Measurements from ENCODE around the gene IGSF6.

Gene IGSF6

DNA sequence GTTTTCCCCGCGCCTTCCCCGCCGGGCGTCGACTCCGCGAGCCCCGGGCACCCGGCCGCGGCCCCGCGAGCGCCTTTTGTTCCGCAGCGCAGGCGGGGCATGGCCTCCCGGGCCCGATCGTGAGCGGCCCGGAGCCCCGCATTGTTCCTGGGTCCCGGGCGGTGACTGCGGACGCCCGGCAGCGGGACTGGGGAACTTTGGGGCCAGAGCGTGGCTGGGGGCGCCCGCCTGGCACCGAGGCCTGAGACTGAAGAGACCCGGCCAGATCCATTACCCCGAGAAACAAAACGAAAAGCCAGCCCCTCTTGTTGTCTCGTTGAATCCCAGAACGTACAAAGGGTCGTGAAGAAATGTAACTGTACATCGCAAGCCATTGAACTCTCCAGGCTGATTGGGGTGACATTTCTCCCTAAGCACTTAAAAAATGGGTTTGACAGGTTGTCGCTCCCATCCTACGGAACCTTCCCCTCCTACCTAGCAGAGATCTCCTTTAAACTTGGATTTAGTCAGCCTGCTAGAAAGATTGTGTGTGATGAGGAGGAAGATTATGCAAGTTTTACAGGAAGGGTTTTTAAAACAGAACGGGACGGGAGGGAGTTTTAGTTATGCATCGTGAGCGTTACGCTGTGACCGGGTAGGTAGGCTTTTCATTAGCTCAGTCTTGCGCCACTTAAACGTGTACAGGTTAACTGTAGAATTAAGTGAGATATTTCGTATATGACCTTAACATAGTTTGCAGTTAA, 52.2 kb downstream of the IGSF6 start:
- DNase-seq, result peak; percentile 81

- peak; percentile 96 for DNase-seq
Observed at GRCh38 chr16:21599122-21600030, 53.0 kb downstream of the IGSF6 start, which contains the start of gene METTL9. TSS of gene METTL9 (plus strand) at chr16:21599577. CDS start at chr16:21599734, 157 bp downstream.

- DNase-seq, result no peak
Observed at GRCh38 chr16:21598701-21599121, 53.7 kb downstream of the IGSF6 start.

DNA sequence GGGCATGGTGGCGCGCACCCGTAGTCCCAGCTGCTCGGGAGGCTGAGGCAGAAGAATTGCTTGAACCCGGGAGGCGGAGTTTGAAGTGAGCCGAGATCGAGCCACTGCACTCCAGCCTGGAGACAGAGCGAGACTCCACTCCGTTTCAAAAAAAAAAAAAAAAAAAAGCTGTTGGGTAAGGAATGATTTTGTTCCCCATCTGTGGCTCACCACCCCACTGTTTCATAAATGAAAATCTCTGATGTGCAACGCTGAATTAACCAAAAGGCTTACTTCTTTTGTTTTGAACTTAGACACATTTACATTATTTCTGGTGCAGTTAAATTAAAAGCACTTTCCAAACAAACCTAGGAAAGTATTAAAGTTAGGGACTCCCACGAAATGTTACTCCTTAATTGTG, 54.2 kb downstream of the IGSF6 start:
- no peak for DNase-seq

DNA sequence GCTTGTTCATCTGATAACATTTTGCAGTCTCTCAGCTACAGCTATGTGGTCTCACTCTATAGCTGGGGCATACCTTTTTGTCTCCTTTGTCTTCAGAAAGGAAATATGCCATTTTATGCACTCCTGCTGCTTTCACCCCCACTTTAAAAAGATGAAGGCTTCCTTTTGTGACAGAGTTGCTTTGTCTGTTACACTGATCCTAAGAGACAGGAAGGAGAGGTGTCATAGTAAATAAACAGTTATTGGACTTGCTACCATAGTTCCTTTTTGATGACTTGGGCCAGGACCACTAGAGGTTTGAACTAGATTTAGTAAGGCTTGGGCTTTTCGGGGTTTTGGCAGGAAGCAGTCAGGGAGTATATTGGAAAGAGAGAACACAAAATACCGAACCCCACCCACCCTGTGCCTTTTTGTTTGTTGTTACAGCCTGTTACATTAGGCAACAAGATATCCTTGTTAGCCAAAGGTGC, 54.8 kb downstream of the IGSF6 start:
- no peak for DNase-seq

DNA sequence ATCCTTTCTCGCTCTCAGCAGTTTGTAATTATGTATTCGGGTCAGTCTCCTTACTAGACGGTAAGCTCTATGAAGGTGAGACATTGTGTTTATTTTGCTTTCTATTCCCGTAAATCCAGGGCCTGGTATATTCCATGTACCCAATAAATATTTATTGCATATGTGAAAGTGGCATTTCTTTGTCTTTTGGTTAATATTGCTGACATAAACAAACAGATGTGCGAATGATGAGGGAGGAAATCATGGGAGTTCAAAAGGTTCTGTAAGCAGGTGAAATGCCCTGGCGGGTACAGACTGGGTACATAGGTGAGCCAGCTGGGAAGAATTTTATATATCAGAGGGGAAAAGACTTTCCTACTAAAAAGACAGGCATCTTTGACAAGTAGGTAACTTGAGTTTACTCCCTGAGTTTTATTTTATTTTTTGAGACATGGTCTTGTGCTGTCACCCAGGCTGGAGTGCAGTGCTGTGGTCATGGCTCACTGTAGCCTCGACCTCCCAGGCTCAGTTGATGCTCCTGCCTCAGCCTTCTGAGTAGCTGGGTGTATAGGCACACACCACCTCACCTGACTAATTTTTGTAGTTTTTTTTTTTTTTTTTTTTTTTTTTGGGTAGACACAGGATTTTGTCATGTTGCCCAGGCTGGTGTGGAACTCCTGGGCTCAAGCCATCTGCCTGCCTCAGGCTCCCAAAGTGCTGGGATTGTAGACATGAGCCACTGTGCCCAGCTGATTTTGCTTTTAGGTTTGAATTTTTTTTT, 58.7 kb downstream of the IGSF6 start:
- DNase-seq, result no peak

DNA sequence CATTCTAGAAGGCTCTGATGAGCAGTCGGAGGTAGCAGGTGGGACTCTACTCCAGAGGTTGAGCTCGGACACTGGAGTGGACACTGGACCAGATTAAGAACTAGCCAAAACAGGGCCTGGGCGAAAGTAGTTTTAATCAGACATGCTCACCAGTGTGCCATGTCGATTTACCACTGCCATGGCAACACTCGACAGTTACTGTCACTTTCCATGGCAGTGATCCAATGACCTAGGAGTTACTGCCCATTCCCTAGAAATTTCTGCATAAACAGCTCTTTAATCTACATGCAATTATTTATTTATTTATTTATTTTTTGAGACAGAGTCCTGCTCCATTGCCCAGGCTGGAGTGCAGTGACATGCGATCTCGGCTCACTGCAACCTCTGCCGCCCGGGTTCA, 60.2 kb downstream of the IGSF6 start:
- no peak for DNase-seq

- no peak for DNase-seq
Observed at GRCh38 chr16:21590796-21591195, 61.6 kb downstream of the IGSF6 start.

DNA sequence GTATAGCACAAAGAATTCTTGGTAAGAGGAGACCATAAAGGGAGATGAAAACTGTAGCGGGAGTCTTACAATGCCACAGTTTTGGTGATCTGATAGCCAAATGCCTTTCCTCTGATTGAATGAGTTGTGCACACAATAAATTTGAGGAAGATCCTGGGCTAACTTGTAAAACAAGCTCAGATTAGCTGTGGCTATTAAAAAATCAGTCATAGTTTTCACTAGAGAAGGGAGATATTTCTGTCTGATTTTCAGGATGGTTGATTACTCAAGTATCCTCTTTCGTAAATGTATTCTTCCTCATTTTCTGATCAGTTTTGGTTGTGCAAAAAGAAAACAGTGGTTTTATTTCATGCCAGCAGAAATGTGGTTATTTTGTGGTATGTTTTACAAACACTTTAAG, 62.1 kb downstream of the IGSF6 start:
- DNase-seq, result no peak

GRCh38 chr16:21589551-21589950, 62.9 kb downstream of the IGSF6 start:
- no peak for DNase-seq

Data from right kidney (tissue), 1 donor.